ENCODE data around the gene BST2. TPM values are rescaled to one million over a fixed set of nuclear protein-coding genes. Genes with fewer than 3 reads are reported as not detected.

Gene BST2
- total and polyA plus RNA-seq, 2 of the 8 experiments (the other 6 are each of a cell fraction or from before 2014, with no cell fraction given) = 18.1 to 72.8 TPM

- Histone ChIP-seq H3K56ac (replicated peaks; ENCODE audit: insufficient read length, low read depth, low read length) (no peak overlapping the region), H3K27ac (ENCODE audit: low read depth, low read length) (no peak overlapping the region), H2BK20ac (ENCODE audit: low read length) (no peak overlapping the region), H3K9me3 (ENCODE audit: insufficient read depth in 2 of 2, low read depth in 1 of 2, low read length in 1 of 2) (no peaks in the 10 kb centered on the region), H2BK5ac (ENCODE audit: low read depth, low read length) (0 out of 2 replicates have a peak overlapping the region, but pooled peaks have one; percentile 66), H4K8ac (ENCODE audit: extremely low read depth, insufficient read depth, low read length) (peak overlapping the region; percentile 83; the same call in 1 of the 2 replicates), H3K9ac (replicated peaks in 1 of 4; ENCODE audit: extremely low read depth in 1 of 4, low read depth in 3 of 4, low read length in 3 of 4) (no peak overlapping the region), H2BK15ac (ENCODE audit: low read length) (no peak overlapping the region), H3K4me2 (ENCODE audit: insufficient read depth in 1 of 2, low read depth in 2 of 2, low read length in 2 of 2) (peak overlapping the region; percentile 5 to 70), H2BK12ac (ENCODE audit: low read depth, low read length) (peak overlapping the region; percentile 23; the same call in 1 of the 2 replicates), H3K4ac (replicated peaks; ENCODE audit: insufficient read length, low read depth, low read length) (no peak overlapping the region), H4K5ac (ENCODE audit: insufficient read length, low read depth, low read length) (no peak overlapping the region), H3K23ac (ENCODE audit: insufficient read length) (no peak overlapping the region), H2AFZ (ENCODE audit: low read length) (no peak overlapping the region; the same call in 1 of the 2 replicates), H3K18ac (ENCODE audit: extremely low read depth, low read length) (no peak overlapping the region; the same call in none of the 2 replicates), H2BK120ac (replicated peaks; ENCODE audit: low read depth, low read length) (no peak overlapping the region), H3K14ac (ENCODE audit: insufficient read length) (no peak overlapping the region), H3K23me2 (ENCODE audit: low read depth, low read length) (peaks cover 9% of the 10 kb centered on the region), H3K27me3 (replicated peaks in 1 of 4; ENCODE audit: control insufficient read depth in 3 of 4, extremely low read depth in 1 of 4, insufficient read depth in 3 of 4, low read length in 3 of 4) (no peaks in the 10 kb centered on the region; a peak in 2 of 7 replicates), H4K20me1 (replicated peaks in 1 of 2; ENCODE audit: control insufficient read depth in 1 of 2, insufficient read depth in 2 of 2, low read length in 2 of 2) (peaks cover 0 to 4% of the 10 kb centered on the region in 2 experiments), H4K91ac (replicated peaks; ENCODE audit: insufficient read length, low read length) (peak overlapping the region; percentile 2), H3K4me3 (ENCODE audit: extremely low read depth in 1 of 4, insufficient read depth in 2 of 4, low read depth in 3 of 4, low read length in 4 of 4) (peak overlapping the region; percentile 9 to 63 (median 34); a peak in 5 of 8 replicates), H3K4me1 (replicated peaks in 1 of 4; ENCODE audit: control insufficient read depth in 3 of 4, insufficient read depth in 4 of 4, low read length in 3 of 4) (peaks cover 0 to 12% (median 6%) of the 10 kb centered on the region in 4 experiments; a peak in 6 of 7 replicates), H3K79me2 (ENCODE audit: control insufficient read depth in 1 of 2, insufficient read depth in 2 of 2, low read length in 2 of 2) (no peaks in the 10 kb centered on the region), H3K36me3 (ENCODE audit: control insufficient read depth in 2 of 4, insufficient read depth in 4 of 4, low read length in 3 of 4) (no peaks in the 10 kb centered on the region), H2AK5ac (ENCODE audit: low read depth, low read length) (no peak overlapping the region), H3K79me1 (ENCODE audit: low read depth, low read length) (no peaks in the 10 kb centered on the region)
- WGBS, 2 experiments (ENCODE audit: extremely low coverage in 1 of 2, insufficient coverage in 1 of 2, insufficient read length in 1 of 2, insufficient replicate concordance in 2 of 2, low coverage in 1 of 2, low lambda C conversion rate in 2 of 2, missing lambda C conversion rate in 1 of 2) = 21% methylated on average over 23 of the region's 27 CpGs; no CpG with 5 or more reads in 1 of the 2 experiments
- peak in 1 of 2 experiments; percentile 91 for DNase-seq (ENCODE audit: low read depth in 1 of 2, low spot score in 2 of 2)
- ChIA-PET CTCF (ENCODE audit: partially characterized antibody) (interaction anchor here (0.6 to 2.7 kb wide), 9 partner anchors 8 to 89 kb away, joined by 3 to 16 read pairs (median 3); partner anchors contain the start of gene CCDC194), POLR2A (ENCODE audit: partially characterized antibody) (interaction anchor here (0.6 to 1.4 kb wide), 6 partner anchors 9 to 192 kb away, joined by 3 to 5 read pairs (median 4); no protein-coding TSS in a partner anchor)
- FAIRE-seq = peak; percentile 87
- TF ChIP-seq ZNF274 (IDR thresholded peaks at IDR 0.05; ENCODE audit: borderline replicate concordance, extremely low read depth, low read length) (no peak), SIRT6 (IDR thresholded peaks at IDR 0.05; ENCODE audit: low read length) (no peak), JUN (IDR thresholded peaks at IDR 0.05; ENCODE audit: low read depth, low read length) (no peak), FOSL1 (IDR thresholded peaks at IDR 0.05; ENCODE audit: insufficient read depth, low read depth, low read length) (no peak), TAF1 (IDR thresholded peaks at IDR 0.05; ENCODE audit: low read depth, low read length) (peak; percentile 69), JUND (IDR thresholded peaks at IDR 0.05; ENCODE audit: low read length) (no peak), POU5F1 (IDR thresholded peaks at IDR 0.05; ENCODE audit: low read depth, low read length) (no peak), HDAC6 (IDR thresholded peaks at IDR 0.05; ENCODE audit: low read depth, low read length) (no peak), KDM5A (IDR thresholded peaks at IDR 0.05; ENCODE audit: low read length) (no peak), EZH2 (IDR thresholded peaks at IDR 0.05; ENCODE audit: low read depth, low read length, severe bottlenecking) (no peak), NANOG (IDR thresholded peaks at IDR 0.05; ENCODE audit: insufficient read depth, low read depth, low read length, poor library complexity, severe bottlenecking) (no peak), CTBP2 (IDR thresholded peaks at IDR 0.05; ENCODE audit: borderline replicate concordance, insufficient read depth, insufficient read length, low read length) (no peak)
Measured at GRCh38 chr19:17424743-17425365, 19.4 kb upstream of the BST2 start.

All from H1 (cell line).